HG02884 (cell line): ENCODE results near the gene SNTG2.
A peak's percentile ranks its signal among the peaks of the same experiment; 100 is the strongest.

Source experiments
- ATAC-seq: cut with Tn5 transposase; IDR thresholded peaks from one replicate; pipeline ENCODE4 v1.9.1; 2021; ENCODE audit warnings: mild to moderate bottlenecking, moderate library complexity; ENCODE audit not compliant: unreplicated experiment

The SNTG2 gene

GRCh38 chr2:1136846-1137245 is 186.2 kb downstream of the SNTG2 start:
- ATAC-seq, result no peak

- no peak for ATAC-seq
Observed at GRCh38 chr2:1137264-1137663, 186.6 kb downstream of the SNTG2 start.

DNA sequence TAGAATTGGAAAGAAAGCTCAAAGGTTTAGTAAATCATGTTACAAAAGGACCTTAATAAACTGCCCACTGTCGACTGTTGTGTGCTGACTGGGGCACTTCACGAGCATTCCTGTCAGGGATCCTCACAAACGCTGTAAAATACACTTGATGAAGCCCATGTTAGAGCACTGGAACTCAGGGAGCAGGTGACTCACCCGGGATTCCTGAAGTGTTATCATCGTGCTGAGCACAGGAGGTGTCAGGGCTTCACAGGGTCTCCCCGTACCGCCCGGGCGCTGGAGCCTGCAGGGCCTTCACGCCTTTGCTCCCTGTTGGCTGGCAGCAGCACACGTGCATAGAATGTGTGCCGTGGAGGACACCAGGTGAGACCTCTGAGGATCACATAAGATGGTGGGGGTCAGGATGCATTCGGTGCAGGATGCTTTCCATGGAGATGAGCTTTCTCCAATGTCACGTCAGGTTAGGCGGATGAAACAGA is 187.3 kb downstream of the SNTG2 start:
- no peak for ATAC-seq

- ATAC-seq, result peak; percentile 73
Observed at GRCh38 chr2:1140389-1141003, 189.8 kb downstream of the SNTG2 start.

DNA sequence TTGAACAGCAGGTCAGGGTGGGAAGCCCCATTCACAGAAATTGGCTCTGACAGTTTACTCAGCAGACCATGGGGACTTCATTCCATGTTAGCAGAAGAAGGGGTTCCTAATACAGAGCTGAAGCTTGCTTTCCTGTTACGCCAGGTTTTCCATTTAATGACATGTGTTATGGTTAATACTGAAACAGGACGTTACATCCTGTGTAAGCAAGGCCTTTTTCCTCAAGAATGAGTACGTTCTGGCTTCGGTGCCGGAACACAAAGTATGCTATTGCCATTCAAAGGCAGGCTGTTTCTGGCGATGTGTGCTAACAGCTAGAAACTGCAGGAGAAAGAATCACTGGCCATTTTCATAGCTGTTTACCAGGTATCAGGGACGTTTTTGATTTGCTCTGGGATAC is 190.4 kb downstream of the SNTG2 start:
- no peak for ATAC-seq

GRCh38 chr2:1143129-1143528 is 192.5 kb downstream of the SNTG2 start:
- no peak for ATAC-seq

- ATAC-seq, result no peak
Observed at GRCh38 chr2:1147873-1148612, 197.4 kb downstream of the SNTG2 start.

GRCh38 chr2:1150724-1151511 is 200.3 kb downstream of the SNTG2 start:
- ATAC-seq, result no peak

DNA sequence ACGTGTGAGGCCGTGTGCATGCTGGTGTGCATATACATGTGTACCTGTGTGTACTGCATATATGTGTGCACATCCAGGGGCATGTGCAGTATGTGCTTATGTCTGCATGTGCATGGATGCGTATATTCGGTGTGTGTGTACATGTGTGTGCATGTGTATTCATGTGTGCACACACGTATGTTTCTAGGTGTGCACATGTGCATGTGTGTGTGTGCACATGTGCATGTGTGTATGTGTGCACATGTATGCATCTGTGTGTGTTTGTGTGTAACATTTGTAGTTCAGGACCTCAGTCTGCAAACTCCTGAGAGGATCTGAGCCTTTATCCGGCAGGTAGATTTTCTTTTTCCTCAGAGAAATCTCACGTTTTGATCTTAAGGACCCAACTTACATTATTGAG is 201.7 kb downstream of the SNTG2 start:
- ATAC-seq, result no peak

DNA sequence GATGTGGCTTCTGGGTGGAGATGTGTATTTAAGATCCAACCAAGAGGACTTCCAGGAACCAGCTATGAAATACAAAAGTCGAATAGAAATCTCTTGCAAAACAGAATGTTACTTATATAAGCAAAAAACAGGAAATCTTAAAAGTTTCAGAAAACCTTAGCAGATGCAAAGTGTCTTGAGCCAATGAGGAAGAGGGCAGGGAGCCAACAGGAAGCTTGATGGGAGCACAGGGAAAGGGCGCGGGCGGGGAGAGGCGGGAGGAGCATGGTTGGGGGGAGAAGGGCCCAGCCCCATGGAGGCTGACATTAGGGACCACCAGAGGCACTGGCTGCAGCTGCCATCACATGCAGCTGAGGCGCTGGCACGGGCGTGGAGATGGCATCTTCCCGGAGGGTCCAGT is 203.3 kb downstream of the SNTG2 start:
- ATAC-seq, result no peak

- ATAC-seq, result no peak
Observed at GRCh38 chr2:1154710-1155594, 204.3 kb downstream of the SNTG2 start.

DNA sequence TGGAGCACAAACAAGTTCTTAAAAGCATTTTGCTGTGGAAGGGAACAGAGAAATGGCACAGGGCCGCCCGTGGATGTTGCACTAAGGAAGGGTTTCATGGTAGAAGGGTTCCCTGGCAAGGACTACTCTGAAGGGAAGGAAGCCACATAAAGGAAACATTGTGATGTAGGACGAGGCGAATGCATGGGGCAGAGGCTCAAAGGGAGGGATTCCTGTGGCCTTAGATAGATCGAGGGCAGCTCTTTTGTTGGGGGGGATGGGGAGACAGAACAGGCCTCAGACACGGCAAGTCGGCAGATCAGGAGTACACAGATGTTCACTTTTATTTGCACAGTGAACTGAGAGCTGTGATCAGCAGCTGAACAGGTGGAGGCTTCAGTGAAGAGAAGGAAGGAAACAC is 205.4 kb downstream of the SNTG2 start:
- no peak for ATAC-seq

GRCh38 chr2:1156531-1156930 is 205.9 kb downstream of the SNTG2 start:
- ATAC-seq, result no peak

GRCh38 chr2:1157107-1157506 is 206.5 kb downstream of the SNTG2 start:
- ATAC-seq, result no peak

DNA sequence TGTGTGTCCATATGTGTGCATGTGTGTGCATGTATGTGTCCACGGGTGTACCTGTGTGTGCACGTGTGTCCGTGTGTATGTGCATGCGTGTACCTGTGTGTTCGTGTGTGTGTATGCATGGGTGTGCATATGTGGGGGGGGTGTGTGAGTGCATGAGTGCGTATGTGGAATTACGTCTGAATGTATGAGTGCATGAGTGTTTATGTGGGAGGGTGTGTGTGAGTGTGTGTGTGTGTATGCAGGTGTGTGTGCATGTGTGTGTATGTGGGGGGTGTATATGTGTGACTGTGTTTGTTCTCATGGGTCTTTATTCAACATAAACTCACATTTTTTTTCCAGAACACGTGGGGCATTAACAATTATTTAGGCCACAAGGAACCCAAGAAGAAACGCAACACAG is 208.4 kb downstream of the SNTG2 start:
- ATAC-seq, result no peak

- ATAC-seq, result no peak
Observed at GRCh38 chr2:1162246-1162645, 211.6 kb downstream of the SNTG2 start.

DNA sequence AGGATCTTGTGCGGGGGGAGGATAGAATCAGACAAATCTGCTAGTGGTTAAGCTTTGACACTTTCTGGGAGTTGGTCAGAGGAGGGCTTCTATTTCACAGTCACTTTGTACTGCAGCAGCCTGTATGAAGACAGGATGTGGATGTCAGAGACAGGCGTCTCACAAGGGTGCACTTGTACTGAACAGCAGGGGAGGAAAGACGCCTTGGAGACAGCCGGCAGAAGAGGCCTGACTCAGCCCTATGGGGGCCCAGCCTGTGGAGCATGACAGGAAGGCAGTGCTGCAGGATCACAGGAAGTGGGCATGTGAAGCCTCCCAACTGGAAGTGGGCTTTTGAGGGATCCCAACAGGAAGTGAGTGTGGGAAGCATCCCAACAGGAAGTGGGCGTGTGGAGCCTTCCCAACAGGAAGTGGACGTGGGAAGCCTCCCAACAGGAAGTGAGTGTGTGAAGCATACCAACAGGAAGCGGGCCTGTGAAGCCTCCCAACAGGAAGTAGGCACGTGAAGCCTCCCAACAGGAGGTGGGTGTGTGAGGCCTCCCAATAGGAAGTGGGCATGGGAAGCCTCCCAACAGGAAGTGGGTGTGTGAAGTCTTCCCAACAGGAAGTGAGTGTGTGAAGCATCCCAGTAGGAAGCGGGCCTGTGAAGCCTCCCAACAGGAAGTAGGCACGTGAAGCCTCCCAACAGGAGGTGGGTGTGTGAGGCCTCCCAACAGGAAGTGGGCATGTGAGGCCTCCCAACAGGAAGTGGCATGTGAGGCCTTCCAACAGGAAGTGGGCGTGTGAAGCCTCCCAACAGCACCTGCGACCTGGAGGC is 212.3 kb downstream of the SNTG2 start:
- ATAC-seq, result no peak

GRCh38 chr2:1166976-1167375 is 216.3 kb downstream of the SNTG2 start:
- no peak for ATAC-seq

DNA sequence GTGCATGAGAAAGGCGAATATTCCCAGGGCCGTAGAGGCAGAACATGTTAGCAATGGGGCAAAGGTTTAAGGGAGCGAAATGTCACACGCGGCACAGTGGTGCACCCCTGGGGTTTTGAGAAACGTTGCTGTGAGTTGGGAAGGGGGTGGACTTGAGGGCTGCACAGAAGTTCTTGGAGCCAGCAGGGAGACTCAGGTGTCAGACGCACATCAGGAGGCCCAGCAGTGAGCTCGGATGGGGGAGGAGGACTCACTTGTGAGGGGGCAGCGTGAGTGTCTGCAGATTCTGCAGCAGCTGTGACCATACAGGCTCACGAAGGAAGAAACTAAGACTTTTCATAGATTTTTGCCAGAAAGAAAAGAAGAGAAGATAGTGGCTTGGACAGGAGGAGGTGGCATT is 218.2 kb downstream of the SNTG2 start:
- ATAC-seq, result no peak
